ENCODE measurements around the gene ZNF484. TPM values are rescaled to one million over a fixed set of nuclear protein-coding genes. Genes with fewer than 3 reads are reported as not detected.
"Not testable (repeated sequence)": the region's sequence is repeated elsewhere in the genome, so short reads cannot be mapped to it uniquely, and the experiment has no call there.

The ZNF484 gene
- total and polyA plus RNA-seq, 2 donors from 2014 or later = 1.9 to 13.5 TPM

GRCh38 chr9:92798358-92798757 is 79.5 kb downstream of the ZNF484 start:
- H3K9me3 ChIP-seq (ENCODE audit: control insufficient read depth in 2 of 3, insufficient read depth in 1 of 3, low read length in 3 of 3) = no peaks in the 10 kb centered on the region
- H3K4me3 ChIP-seq (ENCODE audit: low read length in 3 of 3) = no peak overlapping the region
- FAIRE-seq = no peak
- H3K27ac ChIP-seq (ENCODE audit: low read depth in 2 of 2, low read length in 2 of 2) = no peak overlapping the region
- no peaks in the 10 kb centered on the region for H3K36me3 ChIP-seq (ENCODE audit: control insufficient read depth in 2 of 3, insufficient read depth in 3 of 3, low read length in 3 of 3)
- no peak overlapping the region for H3K9ac ChIP-seq (ENCODE audit: low read length in 3 of 3)
- no peak for TF ChIP-seq CTCF (IDR thresholded peaks at IDR 0.05; ENCODE audit: borderline replicate concordance, extremely low read depth, insufficient read depth)
- peaks cover 7% of the 10 kb centered on the region for H3K27me3 ChIP-seq (ENCODE audit: control insufficient read depth, insufficient read depth, low read length)
- no peak for DNase-seq
- no peaks in the 10 kb centered on the region for H3K4me1 ChIP-seq (ENCODE audit: control insufficient read depth in 2 of 3, insufficient read depth in 2 of 3, low read depth in 1 of 3, low read length in 3 of 3)
- intact Hi-C loops (cut with DNase I) = no loop called here

- H3K36me3 ChIP-seq (ENCODE audit: control insufficient read depth in 2 of 3, insufficient read depth in 3 of 3, low read length in 3 of 3); H3K27me3 ChIP-seq (ENCODE audit: control insufficient read depth, insufficient read depth, low read length); H3K27ac ChIP-seq (ENCODE audit: low read depth in 2 of 2, low read length in 2 of 2); FAIRE-seq; H3K4me1 ChIP-seq (ENCODE audit: control insufficient read depth in 2 of 3, insufficient read depth in 2 of 3, low read depth in 1 of 3, low read length in 3 of 3); H3K9me3 ChIP-seq (ENCODE audit: control insufficient read depth in 2 of 3, insufficient read depth in 1 of 3, low read length in 3 of 3); H3K4me3 ChIP-seq (ENCODE audit: low read length in 3 of 3); intact Hi-C loops (cut with DNase I); DNase-seq; H3K9ac ChIP-seq (ENCODE audit: low read length in 3 of 3): not testable (repeated sequence)
These were observed 81.5 kb downstream of the ZNF484 start for GRCh38 chr9:92796337-92796804.

- FAIRE-seq (no peak), DNase-seq (no peak)
- H3K36me3 ChIP-seq (ENCODE audit: control insufficient read depth in 2 of 3, insufficient read depth in 3 of 3, low read length in 3 of 3) = no peaks in the 10 kb centered on the region
- H3K4me1 ChIP-seq (ENCODE audit: control insufficient read depth in 2 of 3, insufficient read depth in 2 of 3, low read depth in 1 of 3, low read length in 3 of 3) = no peaks in the 10 kb centered on the region
- H3K4me3 ChIP-seq (ENCODE audit: low read length in 3 of 3) = no peak overlapping the region
- intact Hi-C loops (cut with DNase I) = no loop called here
- no peaks in the 10 kb centered on the region for H3K9me3 ChIP-seq (ENCODE audit: control insufficient read depth in 2 of 3, insufficient read depth in 1 of 3, low read length in 3 of 3)
- no peak overlapping the region for H3K27ac ChIP-seq (ENCODE audit: low read depth in 2 of 2, low read length in 2 of 2)
- no peak overlapping the region for H3K9ac ChIP-seq (ENCODE audit: low read length in 3 of 3)
- peaks cover 7% of the 10 kb centered on the region for H3K27me3 ChIP-seq (ENCODE audit: control insufficient read depth, insufficient read depth, low read length)
- TF ChIP-seq CTCF (IDR thresholded peaks at IDR 0.05; ENCODE audit: borderline replicate concordance, extremely low read depth, insufficient read depth) = no peak
These were observed 82.1 kb downstream of the ZNF484 start for GRCh38 chr9:92795598-92796336.

Other genes starting within 250 kb of the ZNF484 start
- 7.3 TPM for gene IPPK, start 207.9 kb downstream of the ZNF484 start, total RNA-seq
- gene IPPK, start 207.9 kb downstream of the ZNF484 start, polyA plus RNA-seq (ENCODE audit: insufficient read depth, low read depth, low replicate concordance) = 10.2 TPM
- gene BICD2, start 113.2 kb downstream of the ZNF484 start, total RNA-seq = 25.2 TPM
- 10.0 TPM for gene BICD2, start 113.2 kb downstream of the ZNF484 start, polyA plus RNA-seq (ENCODE audit: insufficient read depth, low read depth, low replicate concordance)
- gene FGD3, start 69.5 kb upstream of the ZNF484 start, total RNA-seq = 12.1 TPM
- 7.4 TPM for gene FGD3, start 69.5 kb upstream of the ZNF484 start, polyA plus RNA-seq (ENCODE audit: insufficient read depth, low read depth, low replicate concordance)
- gene SUSD3, start 180.7 kb upstream of the ZNF484 start, total RNA-seq = 12.2 TPM
- gene SUSD3, start 180.7 kb upstream of the ZNF484 start, polyA plus RNA-seq (ENCODE audit: insufficient read depth, low read depth, low replicate concordance) = 34.6 TPM
- 44.5 TPM for gene CARD19, start 218.2 kb upstream of the ZNF484 start, total RNA-seq
- 49.3 TPM for gene CARD19, start 218.2 kb upstream of the ZNF484 start, polyA plus RNA-seq (ENCODE audit: insufficient read depth, low read depth, low replicate concordance)